K562 (cell line): Measurements from ENCODE around the gene PPDPF.
A peak's percentile ranks its signal among the peaks of the same experiment; 100 is the strongest.

Experiments used
- BRCA1 ChIP-seq, 2 experiments: fragments of 450-650 bp in 1 of 2; sonication (generic) in 1 of 2; formaldehyde crosslinking in 1 of 2; IDR thresholded peaks; 2 replicates each; pipeline versions ENCODE4 v1.5.0 to v1.6.1; 2017 to 2020; ENCODE audit warnings: mild to moderate bottlenecking in 1 of 2, missing genetic modification reagents in 1 of 2
- CCAR2 ChIP-seq: fragments of 200-400 bp; formaldehyde crosslinking; IDR thresholded peaks from 2 replicates; pipeline ENCODE4 v1.6.1; 2017; ENCODE audit warnings: mild to moderate bottlenecking, low read depth, low read length
- ELF1 ChIP-seq: fragments of 200-800 bp; sonication (Bioruptor generic); IDR thresholded peaks from 2 replicates; pipeline ENCODE4 v1.6.1; 2016; ENCODE audit warnings: missing genetic modification characterization, missing compliant biosample characterization
- ESRRA ChIP-seq: fragments of 450-650 bp; IDR thresholded peaks from 2 replicates; pipeline ENCODE4 v1.6.1; 2014; ENCODE audit warnings: low read depth, mild to moderate bottlenecking, moderate library complexity, borderline replicate concordance
- POLR2A ChIP-seq: fragments of 450-650 bp; conservative IDR thresholded peaks from 2 replicates; pipeline ENCODE4 v1.6.1; 2016
- POLR2AphosphoS5 ChIP-seq: IDR thresholded peaks from 2 replicates; pipeline ENCODE4 v1.6.1; 2011; ENCODE audit warnings: mild to moderate bottlenecking, low read depth, low read length, moderate library complexity; ENCODE audit not compliant: control insufficient read depth, insufficient read depth
- ZNF12 ChIP-seq: sonication (generic); formaldehyde crosslinking; IDR thresholded peaks from 2 replicates; pipeline ENCODE4 v1.4.0; 2020; ENCODE audit warnings: mild to moderate bottlenecking, missing genetic modification reagents
- ZNF24 ChIP-seq: fragments of 450-650 bp; IDR thresholded peaks from 2 replicates; pipeline ENCODE4 v1.6.1; 2016
- TF ChIP-seq, protein P1 (sequence below), 3 experiments: IDR thresholded peaks in 2 of 3; conservative IDR thresholded peaks in 1 of 3; 2 replicates each; pipeline ENCODE4 v1.5.1; 2011 to 2012; ENCODE audit warnings: low read length in 3 of 3, mild to moderate bottlenecking in 3 of 3, control low read depth in 2 of 3, improper control_type of control experiment in 1 of 3, inconsistent platforms in 1 of 3, low read depth in 1 of 3, mixed read lengths in 1 of 3, moderate library complexity in 1 of 3; ENCODE audit not compliant: insufficient read depth in 2 of 3

DNA sequence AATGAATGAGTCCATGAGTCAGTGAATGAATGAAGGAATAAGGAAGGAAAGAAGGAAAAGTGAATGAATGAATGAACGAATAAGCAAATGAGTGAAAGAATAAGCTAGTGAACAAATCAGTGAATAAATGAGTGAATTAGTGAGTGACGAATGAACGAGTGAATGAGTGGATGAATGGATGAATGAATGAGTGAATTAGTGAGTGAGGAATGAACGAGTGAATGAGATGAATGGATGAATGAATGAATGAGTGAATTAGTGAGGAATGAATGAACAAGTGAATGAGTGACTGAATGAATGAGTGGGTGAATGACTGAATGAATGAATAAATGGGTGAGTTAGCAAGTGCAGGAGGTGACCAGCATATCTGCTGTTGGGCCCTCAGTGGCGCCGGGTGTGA is 23.2 kb downstream of the PPDPF start:
- TF ChIP-seq POLR2AphosphoS5 (no peak), BRCA1 (IDR thresholded peaks at IDR 0.05) (no peak), BRCA1 (CRISPR knock-in tag; IDR thresholded peaks at IDR 0.05) (no peak), ZNF24 (peak; percentile 100), CCAR2 (no peak), ESRRA (no peak), ELF1 (tag) (no peak), POLR2A (no peak), ZNF12 (no peak)
- TF ChIP-seq, protein P1, sequence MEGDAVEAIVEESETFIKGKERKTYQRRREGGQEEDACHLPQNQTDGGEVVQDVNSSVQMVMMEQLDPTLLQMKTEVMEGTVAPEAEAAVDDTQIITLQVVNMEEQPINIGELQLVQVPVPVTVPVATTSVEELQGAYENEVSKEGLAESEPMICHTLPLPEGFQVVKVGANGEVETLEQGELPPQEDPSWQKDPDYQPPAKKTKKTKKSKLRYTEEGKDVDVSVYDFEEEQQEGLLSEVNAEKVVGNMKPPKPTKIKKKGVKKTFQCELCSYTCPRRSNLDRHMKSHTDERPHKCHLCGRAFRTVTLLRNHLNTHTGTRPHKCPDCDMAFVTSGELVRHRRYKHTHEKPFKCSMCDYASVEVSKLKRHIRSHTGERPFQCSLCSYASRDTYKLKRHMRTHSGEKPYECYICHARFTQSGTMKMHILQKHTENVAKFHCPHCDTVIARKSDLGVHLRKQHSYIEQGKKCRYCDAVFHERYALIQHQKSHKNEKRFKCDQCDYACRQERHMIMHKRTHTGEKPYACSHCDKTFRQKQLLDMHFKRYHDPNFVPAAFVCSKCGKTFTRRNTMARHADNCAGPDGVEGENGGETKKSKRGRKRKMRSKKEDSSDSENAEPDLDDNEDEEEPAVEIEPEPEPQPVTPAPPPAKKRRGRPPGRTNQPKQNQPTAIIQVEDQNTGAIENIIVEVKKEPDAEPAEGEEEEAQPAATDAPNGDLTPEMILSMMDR (IDR thresholded peaks at IDR 0.05 in 2 of 3, conservative IDR thresholded peaks at IDR 0.05 in 1 of 3; ENCODE audit: insufficient read depth in 2 of 3, low read depth in 1 of 3, low read length in 3 of 3) = no peak
